ENCODE data around the gene GTF2F2. TPM values are rescaled to one million over a fixed set of nuclear protein-coding genes. Genes with fewer than 3 reads are reported as not detected.

Gene GTF2F2
- total RNA-seq, 4 donors from 2014 or later = 12.1 to 18.1 (median 14.8) TPM

DNA sequence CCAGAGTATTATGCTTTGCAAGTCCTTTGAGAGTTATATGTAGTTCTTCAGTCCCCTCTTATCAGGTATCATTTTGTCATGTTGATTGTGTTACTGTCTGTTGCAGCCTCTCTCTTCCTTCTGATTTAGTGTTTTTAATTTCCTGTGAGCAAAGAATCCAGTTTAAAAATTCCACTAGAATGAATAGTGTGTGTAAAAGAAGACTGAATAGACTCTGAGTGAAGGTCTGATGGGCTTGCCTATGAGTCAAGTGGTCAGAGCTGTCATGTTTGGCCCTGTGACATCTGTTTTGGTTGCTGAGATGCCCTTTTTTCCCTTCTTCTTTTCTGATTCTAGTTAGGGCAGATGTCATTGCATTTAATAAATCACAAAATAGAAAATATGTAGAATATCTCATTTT, 103.9 kb downstream of the GTF2F2 start:
- TF ChIP-seq, protein P1, sequence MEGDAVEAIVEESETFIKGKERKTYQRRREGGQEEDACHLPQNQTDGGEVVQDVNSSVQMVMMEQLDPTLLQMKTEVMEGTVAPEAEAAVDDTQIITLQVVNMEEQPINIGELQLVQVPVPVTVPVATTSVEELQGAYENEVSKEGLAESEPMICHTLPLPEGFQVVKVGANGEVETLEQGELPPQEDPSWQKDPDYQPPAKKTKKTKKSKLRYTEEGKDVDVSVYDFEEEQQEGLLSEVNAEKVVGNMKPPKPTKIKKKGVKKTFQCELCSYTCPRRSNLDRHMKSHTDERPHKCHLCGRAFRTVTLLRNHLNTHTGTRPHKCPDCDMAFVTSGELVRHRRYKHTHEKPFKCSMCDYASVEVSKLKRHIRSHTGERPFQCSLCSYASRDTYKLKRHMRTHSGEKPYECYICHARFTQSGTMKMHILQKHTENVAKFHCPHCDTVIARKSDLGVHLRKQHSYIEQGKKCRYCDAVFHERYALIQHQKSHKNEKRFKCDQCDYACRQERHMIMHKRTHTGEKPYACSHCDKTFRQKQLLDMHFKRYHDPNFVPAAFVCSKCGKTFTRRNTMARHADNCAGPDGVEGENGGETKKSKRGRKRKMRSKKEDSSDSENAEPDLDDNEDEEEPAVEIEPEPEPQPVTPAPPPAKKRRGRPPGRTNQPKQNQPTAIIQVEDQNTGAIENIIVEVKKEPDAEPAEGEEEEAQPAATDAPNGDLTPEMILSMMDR (IDR thresholded peaks at IDR 0.05) = no peak
- ATAC-seq (ENCODE audit: low FRiP score) = no peak
- no peak for DNase-seq (ENCODE audit: low spot score)

- DNase-seq (ENCODE audit: low spot score) (no peak), ATAC-seq (ENCODE audit: low FRiP score) (no peak)
- TF ChIP-seq, protein P1 (IDR thresholded peaks at IDR 0.05) = no peak
Measured at GRCh38 chr13:45225370-45225769, 105.1 kb downstream of the GTF2F2 start.

GRCh38 chr13:45226024-45226423, 105.7 kb downstream of the GTF2F2 start:
- TF ChIP-seq, protein P1 (IDR thresholded peaks at IDR 0.05) = no peak
- no peak for ATAC-seq (ENCODE audit: low FRiP score)
- DNase-seq (ENCODE audit: low spot score) = no peak

DNA sequence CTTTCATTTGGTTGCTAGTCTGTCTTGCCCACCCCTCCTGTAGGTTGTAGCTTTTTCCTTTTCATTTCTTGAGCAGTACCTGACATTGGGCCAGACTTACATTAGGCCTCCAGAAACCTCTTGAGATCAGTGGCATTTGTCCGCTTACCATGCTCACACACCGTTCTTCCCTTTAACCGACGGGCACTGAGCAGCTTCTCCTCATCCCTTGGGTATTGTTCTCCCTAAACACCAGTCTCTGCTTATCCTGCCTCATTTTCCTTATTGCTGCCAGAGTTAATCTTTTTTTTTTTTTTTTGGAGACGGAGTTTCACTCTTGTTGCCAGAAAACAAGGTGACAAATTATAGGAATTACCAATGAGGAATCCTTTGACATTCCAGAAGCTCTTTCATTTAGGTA, 107.7 kb downstream of the GTF2F2 start:
- TF ChIP-seq, protein P1 (IDR thresholded peaks at IDR 0.05) = no peak
- no peak for ATAC-seq (ENCODE audit: low FRiP score)
- DNase-seq (ENCODE audit: low spot score) = no peak

DNA sequence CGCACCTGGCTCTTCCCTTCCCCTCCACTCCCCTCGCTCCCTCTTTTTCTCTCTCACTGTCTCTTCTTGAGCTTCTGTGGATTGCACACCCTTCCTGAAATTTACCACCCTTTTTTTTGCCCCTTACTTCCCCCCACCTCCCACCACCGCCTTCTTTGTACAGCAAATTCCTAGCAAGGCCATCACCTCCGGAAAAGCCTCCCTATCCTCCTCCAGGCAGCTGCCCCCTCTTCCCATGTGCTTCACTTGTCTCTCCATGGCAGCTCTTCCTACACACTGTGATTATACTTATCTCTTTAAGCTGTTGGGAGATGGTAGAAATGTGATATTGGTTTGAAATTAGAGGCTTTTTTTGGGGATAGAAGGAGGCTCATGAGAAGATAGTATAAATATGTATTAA, 108.9 kb downstream of the GTF2F2 start:
- ATAC-seq (ENCODE audit: low FRiP score) = no peak
- TF ChIP-seq, protein P1 (IDR thresholded peaks at IDR 0.05) = no peak
- no peak for DNase-seq (ENCODE audit: low spot score)

DNA sequence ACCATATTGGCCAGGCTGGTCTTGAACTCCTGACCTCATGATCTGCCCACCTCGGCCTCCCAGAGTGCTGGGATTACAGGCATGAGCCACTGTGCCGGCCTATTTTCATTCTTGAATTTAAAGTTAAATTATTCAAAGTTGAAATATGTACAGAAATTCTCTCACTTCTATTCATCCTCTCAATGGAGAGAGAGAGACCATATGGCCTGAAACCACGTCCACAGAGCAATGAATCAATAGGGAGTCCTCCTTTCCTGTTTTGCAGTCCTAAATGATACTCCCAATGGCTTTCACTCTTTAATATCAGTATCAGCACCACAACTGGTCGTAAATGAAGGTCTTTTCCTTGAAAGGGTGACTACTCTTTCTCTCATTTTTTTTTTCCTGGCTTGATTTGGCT, 111.0 kb downstream of the GTF2F2 start:
- no peak for ATAC-seq (ENCODE audit: low FRiP score)
- TF ChIP-seq, protein P1 (IDR thresholded peaks at IDR 0.05) = no peak
- DNase-seq (ENCODE audit: low spot score) = no peak

- no peak for ATAC-seq (ENCODE audit: low FRiP score)
- TF ChIP-seq, protein P1 (IDR thresholded peaks at IDR 0.05) = no peak
- DNase-seq (ENCODE audit: low spot score) = no peak
Measured at GRCh38 chr13:45231722-45232121, 111.4 kb downstream of the GTF2F2 start.

Measured in omental fat pad (tissue), 4 donors.